Ecto neural progenitor cell (in vitro differentiated cells): Measurements from ENCODE around the gene NEO1.
A peak's percentile ranks its signal among the peaks of the same experiment; 100 is the strongest.
"Not testable (repeated sequence)": the region's sequence is repeated elsewhere in the genome, so short reads cannot be mapped to it uniquely, and the experiment has no call there.

Experiments
- DNase-seq: peaks from one replicate; pipeline ENCODE4 v3.0.0-alpha.2; 2018; ENCODE audit warnings: low spot score

The NEO1 gene

DNA sequence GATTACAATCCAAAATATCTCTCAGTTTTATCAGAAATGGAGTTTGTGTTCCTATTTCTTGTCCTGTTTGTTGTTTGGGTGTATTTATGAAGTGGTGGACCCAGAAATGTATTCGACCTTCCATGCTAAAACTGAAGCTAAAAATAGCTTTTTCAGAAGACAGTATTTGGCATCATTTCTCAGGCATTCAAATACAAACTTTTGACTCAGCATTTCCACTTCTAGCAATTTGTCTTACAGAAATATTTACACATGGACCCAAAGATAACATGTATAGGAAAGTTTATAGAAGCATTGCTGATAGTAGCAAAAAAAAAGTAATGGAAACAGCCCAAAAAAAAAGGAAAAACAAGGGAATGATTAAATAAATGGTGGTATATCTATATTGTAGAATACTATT lies 160.2 kb downstream of the NEO1 start:
- no peak for DNase-seq

DNA sequence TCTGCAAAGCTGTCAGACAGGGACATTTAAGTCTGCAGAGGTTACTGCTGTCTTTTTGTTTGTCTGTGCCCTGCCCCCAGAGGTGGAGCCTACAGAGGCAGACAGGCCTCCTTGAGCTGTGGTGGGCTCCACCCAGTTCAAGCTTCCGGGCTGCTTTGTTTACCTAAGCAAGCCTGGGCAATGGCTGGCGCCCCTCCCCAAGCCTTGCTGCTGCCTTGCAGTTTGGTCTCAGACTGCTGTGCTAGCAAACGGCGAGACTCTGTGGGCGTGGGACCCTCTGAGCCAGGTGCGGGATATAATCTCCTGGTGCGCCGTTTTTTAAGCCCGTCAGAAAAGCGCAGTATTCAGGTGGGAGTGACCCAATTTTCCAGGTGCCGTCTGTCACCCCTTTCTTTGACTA lies 169.2 kb downstream of the NEO1 start:
- not testable (repeated sequence) for DNase-seq

DNA sequence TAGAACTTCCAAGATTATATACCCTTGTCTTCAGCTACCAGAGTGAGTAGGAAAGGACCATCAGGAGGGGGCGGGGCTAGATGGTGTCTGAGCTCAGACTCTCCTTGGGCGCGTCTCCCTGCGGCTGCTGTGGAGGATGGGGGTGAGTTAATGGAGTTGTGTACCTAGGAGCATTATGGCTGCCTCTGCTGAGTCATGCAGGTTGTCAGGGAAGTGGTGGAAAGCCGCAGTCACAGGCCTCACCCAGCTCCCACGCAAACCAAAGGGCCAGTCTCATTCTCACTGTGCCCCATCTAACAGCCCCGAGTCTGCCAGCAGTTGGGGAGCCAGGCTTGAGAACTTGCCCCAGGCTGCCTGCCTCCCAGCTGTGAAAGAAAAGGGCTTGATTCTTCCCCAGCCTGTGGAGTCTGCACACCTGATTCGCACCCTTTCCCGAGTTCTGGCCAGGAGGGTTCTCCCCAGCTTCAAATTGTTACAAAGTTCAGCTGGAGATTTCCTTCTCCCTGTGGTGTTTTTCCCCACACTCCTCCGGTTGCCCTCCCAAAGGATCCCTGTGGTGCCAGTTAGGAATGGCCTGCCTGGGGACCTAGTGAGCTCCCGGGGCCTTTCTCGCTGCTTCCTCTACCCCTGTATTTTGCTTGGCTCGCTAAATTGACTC lies 173.2 kb downstream of the NEO1 start:
- DNase-seq = no peak

DNA sequence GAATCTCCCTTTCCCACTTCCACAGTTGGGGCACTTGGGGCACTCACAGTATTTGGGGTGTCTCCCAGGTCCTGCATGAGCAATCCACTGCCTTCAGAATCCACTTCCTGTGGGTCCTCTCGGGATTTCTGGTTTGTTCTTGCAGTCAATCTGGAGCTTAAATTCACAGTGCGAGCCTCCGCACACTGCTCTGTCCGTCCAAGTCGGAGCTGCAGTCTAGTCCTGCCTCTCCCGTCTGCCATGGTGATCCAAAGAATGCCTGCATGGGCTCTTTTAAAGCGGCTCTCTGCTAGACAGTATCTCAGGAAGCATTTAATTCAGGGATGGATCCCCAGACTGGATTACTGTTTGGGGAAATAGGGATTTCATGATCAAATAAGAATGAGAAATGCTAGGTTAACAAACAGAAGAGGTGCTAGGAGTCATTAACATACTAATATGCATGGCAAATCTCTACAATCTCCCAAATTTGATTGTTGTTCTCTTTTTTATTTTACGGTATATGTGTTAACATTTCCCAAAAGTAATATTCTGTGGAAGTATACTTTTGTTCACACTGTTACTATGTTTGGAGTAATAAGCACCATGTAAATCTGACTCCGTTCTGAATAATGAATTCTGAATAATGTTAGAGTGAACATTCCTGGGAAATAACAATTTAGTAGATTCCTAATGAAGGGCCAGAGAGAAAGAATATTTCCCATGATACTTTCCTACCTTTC lies 174.0 kb downstream of the NEO1 start:
- DNase-seq = no peak

DNA sequence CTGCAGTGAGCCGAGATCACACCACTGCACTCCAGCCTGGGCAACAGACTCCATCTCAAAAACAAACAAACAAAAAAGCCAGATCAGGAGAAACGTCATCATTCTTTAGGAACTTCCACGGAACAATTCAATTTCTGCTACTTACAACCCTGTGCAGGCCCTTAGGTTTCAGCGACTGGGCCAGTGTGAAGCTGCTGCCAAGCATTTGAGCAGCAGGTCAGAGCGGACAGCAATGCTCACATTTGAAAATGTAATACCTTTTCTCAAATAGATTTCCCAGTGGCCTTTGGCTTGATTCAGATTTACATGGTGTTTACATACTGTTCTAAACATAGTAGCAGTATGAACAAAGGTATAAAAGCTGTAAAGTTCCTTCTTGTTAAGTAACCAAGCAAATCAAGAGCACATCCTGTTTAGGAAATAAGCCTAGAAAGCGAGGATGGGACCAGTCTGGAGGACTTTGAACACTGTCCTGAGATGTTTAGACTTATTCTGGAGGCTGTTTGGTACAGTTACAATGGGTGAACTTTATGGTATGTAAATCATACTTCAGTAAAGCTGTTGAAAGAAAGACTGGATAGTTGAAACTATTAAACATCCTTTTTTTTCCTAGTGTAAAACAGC lies 175.3 kb downstream of the NEO1 start:
- DNase-seq = no peak

DNA sequence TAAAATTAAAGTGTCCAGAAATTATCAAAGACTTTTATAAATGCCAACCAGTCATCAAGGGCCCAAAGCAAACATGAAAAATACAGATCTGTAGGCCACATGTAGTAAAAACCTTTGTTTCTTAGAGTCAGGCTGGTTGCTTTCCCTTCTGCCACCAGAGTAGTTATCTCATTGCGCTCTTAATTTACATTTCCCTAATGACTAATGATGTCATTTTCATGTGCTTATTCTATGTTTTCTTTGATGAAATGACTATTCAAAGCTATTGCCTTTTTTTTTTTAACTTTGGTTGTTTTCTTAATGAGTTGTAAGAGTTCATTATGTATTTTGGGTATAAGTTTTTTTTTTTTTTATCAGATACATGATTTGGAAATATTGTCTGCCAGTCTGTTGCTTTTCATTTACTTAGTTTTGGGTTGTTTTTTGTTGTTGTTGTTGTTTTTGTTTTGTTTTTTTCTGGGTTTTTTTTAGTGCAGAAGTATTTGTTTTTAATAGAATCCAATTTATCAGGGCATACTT lies 175.9 kb downstream of the NEO1 start:
- no peak for DNase-seq

DNA sequence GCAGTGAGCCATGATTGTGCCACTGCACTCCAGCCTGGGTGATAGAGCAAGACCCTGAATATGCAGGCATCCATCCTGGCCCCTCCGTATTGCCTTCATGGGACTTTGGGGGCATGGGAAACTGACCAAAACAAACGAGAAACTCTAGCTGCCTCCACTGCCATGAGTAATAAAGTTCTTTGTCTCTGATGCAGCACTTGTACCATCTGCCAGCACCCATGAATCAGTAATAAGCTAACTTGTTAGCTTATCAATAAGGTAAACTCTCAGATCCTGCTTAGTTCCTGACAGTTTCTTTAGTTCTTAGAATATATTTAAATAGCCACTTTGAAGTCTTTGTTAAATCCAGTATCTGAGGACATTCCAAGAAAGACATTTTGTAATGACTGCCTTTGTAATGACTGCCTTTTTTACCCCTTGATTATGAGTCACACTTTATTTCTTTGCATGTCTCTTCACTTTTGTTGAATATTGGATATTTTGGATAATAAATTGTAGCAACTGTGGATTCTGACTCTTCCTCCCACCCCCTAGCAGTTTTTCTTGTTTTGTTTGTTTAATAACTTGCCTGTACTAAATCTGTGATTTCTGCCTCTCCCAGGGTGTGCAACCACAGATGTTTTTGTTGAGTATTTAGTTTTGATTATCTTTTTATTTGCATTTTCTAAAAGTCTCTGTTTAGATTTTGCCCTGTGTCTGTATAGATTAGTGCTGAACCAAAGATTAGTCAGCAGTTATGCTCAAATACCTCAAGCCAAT lies 179.6 kb downstream of the NEO1 start:
- DNase-seq = no peak

DNA sequence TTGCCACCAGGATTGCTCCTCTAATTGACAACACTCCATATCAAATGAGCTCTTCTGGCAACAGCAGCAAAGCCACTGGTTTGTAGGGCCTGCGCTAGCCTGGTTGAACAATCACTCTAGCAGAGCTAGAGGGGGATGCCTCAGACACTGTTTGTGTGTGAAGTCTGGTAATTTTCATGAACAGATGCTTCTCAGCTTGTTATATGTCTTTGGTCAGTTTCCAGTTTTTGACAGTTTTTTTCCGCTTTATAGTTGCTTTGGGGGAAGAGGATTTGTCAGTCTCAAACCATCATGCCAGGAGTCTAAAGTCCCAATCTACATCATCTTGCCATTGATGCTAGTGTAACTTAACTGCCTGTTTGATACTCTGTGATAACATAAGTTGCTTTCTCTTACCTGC lies 180.5 kb downstream of the NEO1 start:
- DNase-seq = no peak

DNA sequence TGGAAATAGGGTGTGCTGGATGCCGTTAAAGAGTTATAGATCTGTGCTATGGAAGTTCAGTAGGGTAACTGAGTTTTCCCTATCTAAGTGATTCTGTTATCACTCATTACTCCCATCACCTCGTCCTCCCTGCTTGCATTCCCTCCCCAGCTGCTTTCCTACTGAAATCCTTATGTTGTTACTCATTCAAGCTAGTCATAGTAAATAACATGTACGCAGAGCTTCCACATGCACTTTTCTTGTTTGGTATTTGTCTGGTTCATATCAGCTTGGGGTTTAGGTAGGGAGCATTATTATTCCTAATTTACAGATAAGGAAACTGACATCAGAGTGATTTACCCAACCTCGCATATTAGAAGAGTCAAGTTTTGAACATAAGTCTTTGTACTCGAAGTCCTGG lies 181.4 kb downstream of the NEO1 start:
- DNase-seq = no peak

DNA sequence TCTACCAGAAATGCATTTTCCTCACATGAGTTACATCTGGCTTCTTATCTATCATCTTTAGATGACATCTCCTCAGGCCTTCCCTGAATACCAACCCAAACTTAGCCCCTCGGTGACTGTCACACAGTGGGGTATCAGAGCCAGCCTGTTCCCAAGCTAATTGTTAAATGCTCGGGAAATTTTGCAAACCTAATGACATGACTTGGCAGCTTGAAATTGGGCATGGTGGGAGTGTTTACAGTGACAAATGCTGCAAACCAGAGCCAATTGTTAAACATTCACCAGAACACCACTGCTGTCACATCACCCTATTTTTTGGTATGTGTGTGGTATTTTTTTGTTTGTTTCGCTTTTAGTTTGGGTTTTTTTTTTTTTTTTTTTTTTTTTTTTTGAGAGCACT lies 185.6 kb downstream of the NEO1 start:
- no peak for DNase-seq

DNA sequence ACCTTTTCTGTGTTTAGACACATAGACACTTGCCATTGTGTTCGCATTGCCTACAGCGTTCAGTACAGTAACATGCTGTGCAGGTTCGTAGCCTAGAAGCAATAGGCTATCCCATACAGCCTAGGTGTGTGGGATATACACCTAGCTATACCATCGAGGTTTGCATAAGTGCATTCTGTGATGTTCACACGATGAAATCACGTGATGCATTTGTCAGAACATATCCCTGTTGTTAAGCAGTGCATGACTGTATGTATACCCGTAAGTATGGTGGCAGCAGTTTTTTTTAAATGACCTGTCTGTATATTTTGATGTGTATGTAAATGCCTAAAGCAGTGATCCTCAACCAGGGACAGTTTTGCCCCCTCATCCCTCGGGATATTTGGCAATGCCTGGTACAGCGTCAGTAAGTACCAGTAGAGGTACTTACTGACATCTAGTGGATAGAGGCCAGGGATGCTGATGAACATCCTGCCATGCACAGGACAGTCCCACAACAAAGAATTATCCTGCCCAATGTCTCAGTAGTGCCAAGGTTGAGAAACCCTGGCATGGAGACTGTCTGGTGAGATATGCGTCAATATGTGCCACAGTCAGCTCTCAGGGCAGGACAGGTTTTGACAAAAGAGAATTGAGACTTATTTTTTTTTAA lies 187.4 kb downstream of the NEO1 start:
- DNase-seq = no peak

DNA sequence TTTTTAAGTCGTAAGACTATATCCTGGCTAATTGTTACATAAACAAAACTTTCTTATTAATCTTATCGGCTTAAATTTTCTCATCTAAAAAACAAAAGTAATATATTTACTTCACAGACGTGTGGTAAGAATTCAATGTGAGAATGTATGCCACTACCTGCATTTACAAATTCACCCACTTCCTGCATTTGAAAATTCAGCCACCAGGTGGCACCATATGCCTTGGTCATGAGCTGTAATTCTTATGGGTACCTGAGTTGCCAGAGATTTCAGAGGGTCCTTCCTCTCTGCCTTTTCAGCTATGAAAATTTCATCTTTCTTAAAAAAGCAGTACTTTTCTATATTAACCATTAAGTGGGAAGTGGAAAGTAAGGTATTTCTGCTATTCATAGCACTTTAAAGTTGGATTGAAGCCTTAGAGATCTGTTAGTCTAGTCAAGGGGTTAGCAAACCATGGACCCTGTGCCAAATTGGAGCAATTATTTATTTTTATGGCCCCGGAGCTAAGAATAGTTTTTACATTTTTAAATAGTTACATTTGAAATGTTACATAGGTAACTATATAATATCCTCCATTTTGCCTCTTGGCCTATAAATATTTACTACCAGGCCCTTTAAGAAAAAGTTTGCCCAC lies 188.7 kb downstream of the NEO1 start:
- DNase-seq = peak; percentile 61

DNA sequence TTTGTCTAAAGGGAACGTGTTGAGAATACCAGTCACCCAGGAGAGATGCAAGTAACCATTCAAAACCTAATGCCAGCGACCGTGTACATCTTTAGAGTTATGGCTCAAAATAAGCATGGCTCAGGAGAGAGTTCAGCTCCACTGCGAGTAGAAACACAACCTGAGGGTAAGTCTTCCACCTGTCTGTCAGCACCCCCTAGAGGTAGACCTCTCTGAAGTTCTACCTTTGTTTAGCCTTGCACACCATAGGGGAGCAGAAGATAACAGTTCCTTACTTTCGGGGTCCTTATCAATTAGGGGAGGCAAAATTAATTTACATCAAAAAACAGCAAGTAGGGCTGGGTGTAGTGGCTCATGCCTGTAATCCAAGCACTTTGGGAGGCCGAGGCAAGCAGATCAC lies 192.1 kb downstream of the NEO1 start:
- DNase-seq = no peak

DNA sequence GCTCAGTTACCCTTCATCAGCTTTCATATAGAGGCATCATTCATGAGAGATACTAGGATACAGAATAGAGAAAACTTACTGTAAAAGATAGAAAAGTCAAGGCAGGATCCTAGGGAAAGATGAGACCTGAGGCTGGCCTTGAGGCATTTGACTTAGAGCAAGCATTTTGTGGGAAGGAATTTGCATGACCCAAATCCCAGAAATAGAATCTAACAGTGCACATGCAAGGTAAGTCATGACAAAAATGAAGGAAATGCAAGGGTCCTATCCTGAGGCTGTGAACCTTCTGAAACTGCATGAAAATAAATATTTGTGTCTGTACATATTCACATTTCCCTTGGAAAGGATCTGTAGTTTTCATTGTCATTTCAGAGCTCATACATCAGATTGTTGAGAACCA lies 194.2 kb downstream of the NEO1 start:
- DNase-seq = no peak

DNA sequence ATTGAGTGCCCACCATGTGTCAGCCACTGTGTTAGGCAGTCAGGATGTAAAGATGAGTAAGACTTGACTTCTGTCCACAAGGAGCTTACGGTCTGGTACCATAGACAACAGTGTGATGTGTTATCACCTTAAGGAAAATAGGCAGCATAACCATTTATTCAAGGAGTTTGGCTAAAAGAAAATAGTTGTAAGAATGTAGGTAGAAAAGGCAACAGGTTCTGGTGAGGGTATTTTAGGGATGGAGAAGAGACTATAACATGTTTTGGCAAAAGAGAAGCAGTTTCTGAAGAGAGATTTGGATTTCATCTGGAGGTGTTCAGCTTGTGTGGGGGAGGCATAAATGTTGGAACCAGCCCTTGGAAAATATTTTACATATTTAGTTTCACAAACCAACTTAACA lies 194.6 kb downstream of the NEO1 start:
- DNase-seq = no peak

DNA sequence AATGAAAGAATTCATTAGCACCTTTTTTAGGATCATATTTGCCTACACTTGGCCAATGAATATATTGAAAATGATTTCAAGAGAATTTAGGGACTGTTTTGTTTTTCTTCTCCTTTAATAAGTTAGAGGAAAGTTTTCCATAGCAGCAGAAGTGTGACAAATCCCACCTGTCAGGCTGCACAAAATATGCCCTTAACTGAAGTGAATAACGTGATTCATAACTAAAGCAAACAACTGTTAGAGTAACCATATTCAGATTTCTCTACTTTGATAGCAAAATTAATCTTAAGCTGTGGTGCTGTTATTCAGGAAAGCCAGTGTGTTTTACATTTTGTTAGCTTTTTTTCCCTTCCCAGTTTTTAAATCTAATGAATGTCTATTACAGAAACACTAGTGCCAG lies 195.1 kb downstream of the NEO1 start:
- DNase-seq = no peak

DNA sequence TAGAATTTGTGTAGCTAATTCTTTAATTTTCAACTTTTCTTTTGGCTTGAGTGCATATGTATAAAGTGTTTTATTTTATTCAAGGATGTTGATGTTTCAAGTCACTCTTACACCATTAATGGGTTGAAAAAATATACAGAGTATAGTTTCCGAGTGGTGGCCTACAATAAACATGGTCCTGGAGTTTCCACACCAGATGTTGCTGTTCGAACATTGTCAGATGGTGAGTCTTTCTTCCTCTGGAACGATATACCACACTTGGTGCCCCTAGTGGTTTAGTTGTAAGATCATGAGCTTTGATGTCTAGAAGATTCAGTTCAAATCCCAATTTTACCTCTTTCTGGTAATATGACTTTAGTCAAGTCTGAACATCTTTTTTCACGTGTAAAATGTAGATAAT lies 197.2 kb downstream of the NEO1 start:
- no peak for DNase-seq

DNA sequence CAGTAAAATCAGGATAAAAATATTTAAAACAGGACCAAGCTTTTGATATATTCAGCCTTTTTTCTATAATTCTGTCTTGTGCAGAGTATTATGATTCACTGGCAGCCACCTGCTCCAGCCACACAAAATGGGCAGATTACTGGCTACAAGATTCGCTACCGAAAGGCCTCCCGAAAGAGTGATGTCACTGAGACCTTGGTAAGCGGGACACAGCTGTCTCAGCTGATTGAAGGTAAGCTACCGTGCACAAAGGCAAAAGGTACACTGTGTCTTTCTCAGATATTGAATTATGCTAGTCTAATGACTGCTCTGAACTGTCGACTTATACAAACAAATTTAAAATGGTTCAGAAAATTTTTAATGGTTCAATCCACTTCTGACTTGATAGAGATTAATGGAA lies 202.3 kb downstream of the NEO1 start:
- no peak for DNase-seq

DNA sequence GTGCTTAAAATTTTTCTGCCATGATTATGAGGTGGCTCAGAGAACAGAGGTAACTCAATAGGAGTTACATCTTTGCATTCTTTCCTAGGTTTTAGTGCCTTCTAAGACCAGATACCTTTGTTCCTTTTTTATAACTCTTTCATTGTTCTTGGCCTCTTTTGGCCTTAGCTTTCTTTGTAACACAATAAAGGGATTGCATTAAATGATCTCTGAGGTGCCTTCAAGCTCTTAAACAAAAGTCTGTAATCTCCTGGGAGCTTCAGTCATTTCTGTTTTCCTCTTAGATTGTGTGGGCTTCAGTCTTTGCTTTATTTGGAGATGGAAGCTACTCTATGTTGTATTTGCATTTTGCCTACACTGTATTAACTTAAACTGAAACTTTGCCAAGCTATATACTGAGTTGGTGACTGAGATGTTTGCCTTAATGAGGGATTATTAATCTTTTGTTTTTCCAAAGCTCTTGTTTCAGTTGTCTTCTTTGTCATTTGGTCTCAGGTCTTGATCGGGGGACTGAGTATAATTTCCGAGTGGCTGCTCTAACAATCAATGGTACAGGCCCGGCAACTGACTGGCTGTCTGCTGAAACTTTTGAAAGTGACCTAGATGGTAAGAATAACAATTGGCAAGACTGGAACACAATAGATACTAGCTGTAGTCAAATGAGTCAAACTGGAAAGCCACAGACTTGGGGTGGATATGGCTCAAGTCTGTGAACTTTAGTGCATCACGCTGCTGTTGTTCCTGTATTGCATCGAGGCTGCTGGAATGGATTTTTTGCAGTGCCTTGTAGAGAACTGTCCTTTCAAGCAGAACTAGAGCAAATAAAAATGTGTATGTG lies 206.2 kb downstream of the NEO1 start:
- no peak for DNase-seq

DNA sequence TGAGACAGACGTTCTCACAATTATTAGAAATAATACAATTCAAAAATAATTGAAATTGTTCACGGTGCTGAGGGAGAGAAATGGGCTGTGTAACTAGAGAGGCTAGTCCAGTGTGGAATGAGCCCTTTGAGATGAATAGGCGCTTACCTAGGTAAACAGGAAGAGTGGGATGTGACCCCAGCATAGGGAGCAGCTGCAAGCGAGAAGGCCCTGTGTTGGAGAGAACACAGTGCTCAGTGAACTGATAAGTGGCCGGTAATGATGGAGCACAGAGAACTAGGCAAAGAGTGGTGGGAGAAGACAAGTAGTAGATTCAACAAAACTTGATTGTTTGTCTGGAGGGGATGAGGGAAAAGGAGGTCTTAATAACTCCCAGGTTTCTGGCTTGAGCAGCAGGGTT lies 212.6 kb downstream of the NEO1 start:
- DNase-seq = no peak
